Activated T-cell treated with anti-CD3 and anti-CD28 coated beads for 48 hours (primary cell): ENCODE measurements around the gene TIMP2.
"Not testable (repeated sequence)": the region's sequence is repeated elsewhere in the genome, so short reads cannot be mapped to it uniquely, and the experiment has no call there.

Source experiments
- DNase-seq: peaks from one replicate; pipeline ENCODE4 v3.0.0-alpha.2; 2020; ENCODE audit warnings: low read depth

The TIMP2 gene

GRCh38 chr17:78933025-78933958 lies 8.1 kb upstream of the TIMP2 start:
- peak; percentile 29 for DNase-seq

GRCh38 chr17:78929908-78930775 lies 5.0 kb upstream of the TIMP2 start:
- no peak for DNase-seq

- DNase-seq = no peak
Observed at GRCh38 chr17:78925662-78926555, 722 bp upstream of the TIMP2 start.

- no peak for DNase-seq
Observed at GRCh38 chr17:78924481-78925151, 571 bp downstream of the TIMP2 start.

GRCh38 chr17:78923660-78924453 lies 1.3 kb downstream of the TIMP2 start:
- DNase-seq = peak; percentile 34

- DNase-seq = no peak
Observed at GRCh38 chr17:78922816-78923498, 2.2 kb downstream of the TIMP2 start.

GRCh38 chr17:78921437-78921971 lies 3.7 kb downstream of the TIMP2 start:
- no peak for DNase-seq

GRCh38 chr17:78920528-78920927 lies 4.7 kb downstream of the TIMP2 start:
- DNase-seq = no peak

- no peak for DNase-seq
Observed at GRCh38 chr17:78919861-78920450, 5.2 kb downstream of the TIMP2 start.

GRCh38 chr17:78918979-78919378 lies 6.2 kb downstream of the TIMP2 start:
- no peak for DNase-seq

- no peak for DNase-seq
Observed at GRCh38 chr17:78917451-78918275, 7.5 kb downstream of the TIMP2 start.

- DNase-seq = no peak
Observed at GRCh38 chr17:78915872-78916632, 9.1 kb downstream of the TIMP2 start.

GRCh38 chr17:78913115-78913514 lies 12.1 kb downstream of the TIMP2 start:
- DNase-seq = no peak

- no peak for DNase-seq
Observed at GRCh38 chr17:78912082-78912481, 13.1 kb downstream of the TIMP2 start.

- not testable (repeated sequence) for DNase-seq
Observed at GRCh38 chr17:78911543-78911942, 13.6 kb downstream of the TIMP2 start.

GRCh38 chr17:78910497-78911284 lies 14.5 kb downstream of the TIMP2 start:
- no peak for DNase-seq

- DNase-seq = no peak
Observed at GRCh38 chr17:78908426-78908825, 16.8 kb downstream of the TIMP2 start.
